Endothelial cell (in vitro differentiated cells): Measurements from ENCODE around the gene TMX1. TPM values are rescaled to one million over a fixed set of nuclear protein-coding genes. Genes with fewer than 3 reads are reported as not detected.

Experiments
- DNase-seq: peaks from one replicate; pipeline ENCODE4 v3.0.0; 2021; ENCODE audit warnings: low spot score
- H3K27ac Mint-ChIP-seq: one replicate; pipeline ENCODE4 v1.8.0; 2021; ENCODE audit warnings: mixed read lengths, inconsistent platforms; ENCODE audit not compliant: unreplicated experiment
- H3K27me3 Mint-ChIP-seq: one replicate; pipeline ENCODE4 v1.8.0; 2021; ENCODE audit warnings: mild to moderate bottlenecking, moderate library complexity, mixed read lengths, inconsistent platforms; ENCODE audit not compliant: unreplicated experiment
- H3K36me3 Mint-ChIP-seq: one replicate; pipeline ENCODE4 v1.8.0; 2021; ENCODE audit warnings: mild to moderate bottlenecking, low read depth, mixed read lengths, inconsistent platforms; ENCODE audit not compliant: unreplicated experiment
- H3K4me1 Mint-ChIP-seq: one replicate; pipeline ENCODE4 v1.8.0; 2021; ENCODE audit warnings: mild to moderate bottlenecking, mixed read lengths, inconsistent platforms; ENCODE audit not compliant: unreplicated experiment
- H3K4me3 Mint-ChIP-seq: one replicate; pipeline ENCODE4 v1.8.0; 2021; ENCODE audit warnings: mild to moderate bottlenecking, mixed read lengths, inconsistent platforms; ENCODE audit not compliant: unreplicated experiment
- H3K9me3 Mint-ChIP-seq: one replicate; pipeline ENCODE4 v1.8.0; 2021; ENCODE audit warnings: mixed read lengths, inconsistent platforms; ENCODE audit not compliant: unreplicated experiment
- CTCF ChIP-seq: fragments of 200-600 bp; sonication (generic); IDR thresholded peaks from one replicate; pipeline ENCODE4 v1.5.0; 2021; ENCODE audit warnings: antibody characterized with exemption; ENCODE audit not compliant: unreplicated experiment
- total RNA-seq: library from RNA; stranded (reverse); fragmentation: NEBNext Ultra II Directional; extraction: Animal tissue kit (Norgen Biotek cat#: 25700); gene quantifications from one replicate; pipeline ENCODE4 v1.2.1, GENCODE V29; 2021; ENCODE audit not compliant: unreplicated experiment

The TMX1 gene
- total RNA-seq, 1 donor from 2014 or later: 17.4 TPM

GRCh38 chr14:51304438-51304837 lies 64.4 kb downstream of the TMX1 start:
- Mint-ChIP-seq H3K27me3 (peaks cover 1% of the 10 kb centered on the region), H3K27ac (no peak overlapping the region), H3K9me3 (no peaks in the 10 kb centered on the region), H3K36me3 (no peaks in the 10 kb centered on the region), H3K4me3 (no peak overlapping the region), H3K4me1 (no peaks in the 10 kb centered on the region)
- no peak for DNase-seq
- TF ChIP-seq CTCF: no peak

- no peaks in the 10 kb centered on the region for H3K4me1 Mint-ChIP-seq
- H3K9me3 Mint-ChIP-seq: no peaks in the 10 kb centered on the region
- H3K36me3 Mint-ChIP-seq: no peaks in the 10 kb centered on the region
- peaks cover 1% of the 10 kb centered on the region for H3K27me3 Mint-ChIP-seq
- no peak overlapping the region for H3K4me3 Mint-ChIP-seq
- no peak for TF ChIP-seq CTCF
- no peak overlapping the region for H3K27ac Mint-ChIP-seq
- no peak for DNase-seq
These were observed 64.9 kb downstream of the TMX1 start for GRCh38 chr14:51304941-51305340.

DNA sequence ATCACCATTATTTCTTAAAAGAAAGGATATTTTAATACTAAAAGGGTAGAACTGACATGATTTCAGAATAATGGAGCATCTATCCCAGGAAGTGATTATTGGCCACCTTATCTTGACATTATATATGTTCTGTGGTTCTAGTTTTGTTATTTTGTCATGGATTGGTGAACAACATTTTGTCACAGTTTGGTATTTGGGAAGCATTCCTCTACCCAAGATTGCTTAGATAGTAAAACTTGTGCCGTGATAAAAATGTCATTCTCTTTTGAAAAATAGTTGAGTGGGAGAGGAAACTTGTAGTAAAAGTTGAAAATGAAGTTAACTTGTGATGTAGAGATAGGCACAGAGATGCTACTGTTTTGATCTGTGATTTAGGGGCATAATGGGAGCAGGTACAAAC lies 65.7 kb downstream of the TMX1 start:
- Mint-ChIP-seq H3K9me3 (no peaks in the 10 kb centered on the region), H3K4me1 (no peaks in the 10 kb centered on the region), H3K27me3 (peaks cover 1% of the 10 kb centered on the region), H3K4me3 (no peak overlapping the region), H3K27ac (no peak overlapping the region), H3K36me3 (no peaks in the 10 kb centered on the region)
- DNase-seq: no peak
- no peak for TF ChIP-seq CTCF

Other genes with a start within 250 kb of the TMX1 start
- 2.3 TPM for gene TRIM9, start 145.1 kb upstream of the TMX1 start, total RNA-seq